ENCODE results near the gene CHD8.
"Not testable (repeated sequence)": the region's sequence is repeated elsewhere in the genome, so short reads cannot be mapped to it uniquely, and the experiment has no call there.

The CHD8 gene
- 291 to 322 reads per million in 2 donors for total RNA-seq

- peak; percentile 93 for DNase-seq
Observed at GRCh38 chr14:21455912-21456667, at the start of gene CHD8. Gene CHD8, minus strand, starts transcription at chr14:21456123. Its CDS starts 24,480 bp downstream, at chr14:21431643.

GRCh38 chr14:21505012-21505553 lies 49.2 kb upstream of the CHD8 start:
- no peak for DNase-seq

GRCh38 chr14:21503376-21503775 lies 47.5 kb upstream of the CHD8 start:
- DNase-seq = no peak

- DNase-seq = no peak
Observed at GRCh38 chr14:21501568-21501967, 45.6 kb upstream of the CHD8 start.

- no peak for DNase-seq
Observed at GRCh38 chr14:21498540-21499526, 42.9 kb upstream of the CHD8 start.

- DNase-seq = no peak
Observed at GRCh38 chr14:21496453-21496852, 40.5 kb upstream of the CHD8 start.

GRCh38 chr14:21494902-21495762 lies 39.2 kb upstream of the CHD8 start:
- DNase-seq = no peak

- no peak for DNase-seq
Observed at GRCh38 chr14:21486640-21487087, 30.7 kb upstream of the CHD8 start.

- DNase-seq = peak; percentile 70
Observed at GRCh38 chr14:21476925-21477681, 21.2 kb upstream of the CHD8 start, which contains the start of the genes RAB2B and TOX4. Gene RAB2B, minus strand, starts transcription at chr14:21476959. Its CDS starts 87 bp downstream, at chr14:21476872. Gene TOX4, plus strand, starts transcription at chr14:21477195. Its CDS starts 84 bp downstream, at chr14:21477279.

GRCh38 chr14:21476523-21476924 lies 20.6 kb upstream of the CHD8 start:
- peak; percentile 77 for DNase-seq

GRCh38 chr14:21475767-21476522 lies 20.0 kb upstream of the CHD8 start:
- DNase-seq = no peak

GRCh38 chr14:21467616-21468015 lies 11.7 kb upstream of the CHD8 start:
- DNase-seq = no peak

GRCh38 chr14:21455592-21455911 lies 371 bp downstream of the CHD8 start:
- DNase-seq = no peak

GRCh38 chr14:21454843-21455544 lies 929 bp downstream of the CHD8 start:
- DNase-seq = no peak

GRCh38 chr14:21449899-21450216 lies 6.1 kb downstream of the CHD8 start:
- no peak for DNase-seq

- not testable (repeated sequence) for DNase-seq
Observed at GRCh38 chr14:21442657-21443056, 13.3 kb downstream of the CHD8 start.

- DNase-seq = no peak
Observed at GRCh38 chr14:21440859-21441258, 15.1 kb downstream of the CHD8 start.

GRCh38 chr14:21437063-21437901 lies 18.6 kb downstream of the CHD8 start:
- DNase-seq = peak; percentile 93

GRCh38 chr14:21436567-21437062 lies 19.3 kb downstream of the CHD8 start:
- DNase-seq = no peak

Data from activated gamma-delta T cell (primary cell).